HG03439 (cell line): ENCODE results near the gene TRPM5.

Source experiments
- ATAC-seq: cut with Tn5 transposase; IDR thresholded peaks from one replicate; pipeline ENCODE4 v1.9.1; 2021; ENCODE audit warnings: mild to moderate bottlenecking, moderate library complexity; ENCODE audit not compliant: unreplicated experiment

Gene TRPM5

DNA sequence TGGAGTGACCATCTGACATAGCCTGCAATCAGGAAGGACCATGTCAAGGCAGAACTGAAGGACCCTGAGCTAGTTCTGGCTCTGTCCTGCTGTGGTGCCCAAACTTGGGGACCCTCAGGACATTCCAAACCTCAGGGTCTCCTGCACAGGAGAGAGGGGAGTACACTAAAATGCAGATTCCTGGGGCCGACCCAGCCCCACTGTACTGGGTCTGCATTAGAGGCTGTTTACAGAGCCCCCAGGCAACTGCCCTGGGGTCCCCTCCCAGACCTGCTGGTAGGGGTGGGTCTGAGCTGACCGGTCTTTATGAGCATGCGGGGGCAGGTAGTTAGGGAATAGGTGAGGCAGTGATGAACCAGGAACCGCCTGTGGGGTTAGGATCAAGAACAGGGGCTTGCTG, 6.8 kb downstream of the TRPM5 start:
- no peak for ATAC-seq

DNA sequence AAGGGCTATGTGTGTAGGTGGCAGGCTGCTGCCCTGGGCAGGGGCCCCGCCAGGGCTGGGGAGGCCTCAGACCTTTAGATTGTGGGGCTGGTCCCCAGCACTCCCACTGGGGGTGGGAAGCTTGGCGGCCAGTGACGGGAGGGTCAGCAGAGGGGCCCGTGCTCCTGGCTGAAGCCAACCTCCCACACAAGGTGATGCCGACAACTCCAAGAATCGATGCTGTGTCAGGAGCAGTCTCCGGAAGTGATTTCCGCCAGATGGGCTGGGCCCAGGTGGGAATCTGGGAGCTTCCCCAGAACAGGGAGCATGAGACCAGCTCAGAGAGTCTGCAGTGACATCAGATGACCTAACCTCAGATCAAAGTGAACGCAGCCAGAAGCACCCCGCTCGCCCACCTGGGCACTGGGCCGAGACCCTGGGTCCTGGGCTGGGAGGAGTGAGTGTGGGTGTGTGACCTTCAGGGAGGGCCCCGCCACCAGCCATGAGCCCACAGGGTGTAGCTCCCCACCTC, 7.7 kb downstream of the TRPM5 start:
- ATAC-seq, result no peak

DNA sequence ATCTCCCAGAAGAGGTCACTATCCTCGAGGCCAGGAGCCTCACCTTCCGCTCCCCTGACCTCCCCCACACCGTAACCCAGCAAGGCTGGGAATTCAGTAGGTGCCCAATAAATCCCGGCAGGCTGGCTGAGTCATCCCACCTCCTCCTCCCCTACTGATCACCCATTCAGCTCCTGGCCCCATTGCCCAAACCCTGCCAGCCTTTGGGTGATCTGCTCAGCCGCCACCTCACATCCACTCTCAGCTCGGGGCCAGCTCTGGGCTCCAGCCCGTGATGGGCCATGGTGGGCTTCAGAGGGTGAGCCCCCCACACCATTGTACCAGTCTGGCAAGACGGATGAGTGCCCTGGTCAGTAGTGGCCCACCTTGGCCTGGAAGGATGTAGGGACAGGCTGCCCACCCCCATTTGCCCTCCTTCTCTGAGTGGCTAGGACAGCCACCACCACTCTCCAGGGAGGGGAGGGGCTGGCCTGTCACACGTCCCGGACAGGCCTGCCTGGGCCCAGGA, 8.2 kb downstream of the TRPM5 start:
- ATAC-seq, result no peak

DNA sequence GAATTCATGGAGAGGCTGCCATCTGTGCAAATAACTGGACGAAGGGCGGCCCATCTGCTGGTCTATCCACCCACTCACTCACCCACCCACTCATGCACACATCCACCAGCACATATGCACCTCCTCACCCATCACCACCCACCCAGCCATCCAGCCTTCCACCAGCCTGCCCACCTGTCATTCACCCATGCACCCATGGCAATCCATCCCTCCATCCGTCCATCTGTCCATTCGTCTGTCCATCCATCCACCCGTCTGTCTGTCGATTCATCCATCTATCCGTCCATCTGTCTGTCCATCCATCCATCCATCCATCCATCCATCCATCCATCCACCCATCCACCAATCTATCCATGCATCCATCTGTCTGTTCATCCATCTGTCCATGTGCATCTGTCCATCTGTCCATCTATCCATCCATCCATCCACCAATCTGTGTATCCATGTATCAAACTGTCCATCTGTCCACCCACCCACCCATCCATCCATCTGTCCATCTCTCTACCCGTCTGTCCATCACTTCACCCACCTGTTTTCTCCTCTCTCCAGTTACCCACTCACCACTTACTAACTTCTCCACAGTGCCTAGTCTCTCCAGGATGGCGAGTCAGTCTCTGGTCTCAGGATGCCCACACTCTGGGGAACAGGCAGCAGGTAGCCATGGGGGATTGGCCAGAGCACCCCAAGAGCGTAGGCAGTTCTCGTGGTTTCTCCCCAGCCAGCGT, 8.9 kb downstream of the TRPM5 start:
- no peak for ATAC-seq

DNA sequence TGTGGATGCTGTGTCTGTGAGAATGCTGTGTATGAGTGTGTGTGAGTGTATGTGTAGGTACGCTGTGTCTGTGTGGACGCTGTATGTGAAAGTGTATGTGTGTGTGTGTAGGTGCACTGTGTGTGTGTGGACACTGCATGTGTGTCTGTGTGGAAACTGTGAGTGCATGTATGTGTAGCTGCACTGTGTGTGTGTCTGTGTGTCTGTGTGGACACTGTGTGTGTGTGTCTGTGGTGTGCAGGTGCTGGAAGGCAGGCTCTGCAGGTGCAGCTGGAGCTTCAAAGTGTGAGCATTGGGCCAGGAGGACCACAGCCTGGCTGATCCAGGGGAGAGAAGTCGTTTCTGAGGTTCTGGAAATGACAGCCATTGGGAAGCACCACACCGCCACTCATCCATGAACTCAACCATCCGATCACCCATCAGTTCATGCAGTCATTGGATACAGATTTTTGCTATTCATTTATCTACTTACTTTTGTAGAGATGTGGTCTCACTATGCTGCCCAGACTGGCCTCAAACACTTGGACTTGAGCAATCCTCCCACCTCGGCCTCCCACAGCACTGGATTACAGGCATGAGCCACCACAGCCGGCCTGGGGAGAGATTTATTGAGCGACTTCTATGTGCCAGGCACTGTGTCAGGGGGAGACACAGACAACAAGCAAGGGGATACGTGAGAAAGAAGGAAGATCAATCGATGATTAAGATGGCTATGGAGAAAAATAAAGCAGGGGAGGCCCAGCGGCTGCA, 9.6 kb downstream of the TRPM5 start:
- no peak for ATAC-seq

DNA sequence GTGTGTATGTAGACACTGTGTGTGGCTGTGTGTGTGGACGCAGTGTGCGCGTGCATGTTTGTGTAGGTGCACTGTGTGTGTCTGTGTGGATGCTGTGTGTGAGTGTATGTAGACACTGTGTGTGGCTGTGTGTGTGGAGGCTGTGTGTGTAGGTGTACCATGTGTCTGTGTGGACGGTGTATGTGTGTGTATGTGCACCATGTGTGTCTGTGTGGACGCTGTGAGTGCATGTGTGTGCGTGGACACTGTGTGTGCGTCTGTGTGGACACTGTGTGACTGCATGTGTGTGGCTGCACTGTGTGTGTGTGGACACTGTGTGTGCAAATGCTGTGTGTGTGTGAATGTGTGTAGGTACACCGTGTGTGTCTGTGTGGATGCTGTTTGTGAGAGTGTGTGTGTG, 10.3 kb downstream of the TRPM5 start:
- ATAC-seq, result no peak

DNA sequence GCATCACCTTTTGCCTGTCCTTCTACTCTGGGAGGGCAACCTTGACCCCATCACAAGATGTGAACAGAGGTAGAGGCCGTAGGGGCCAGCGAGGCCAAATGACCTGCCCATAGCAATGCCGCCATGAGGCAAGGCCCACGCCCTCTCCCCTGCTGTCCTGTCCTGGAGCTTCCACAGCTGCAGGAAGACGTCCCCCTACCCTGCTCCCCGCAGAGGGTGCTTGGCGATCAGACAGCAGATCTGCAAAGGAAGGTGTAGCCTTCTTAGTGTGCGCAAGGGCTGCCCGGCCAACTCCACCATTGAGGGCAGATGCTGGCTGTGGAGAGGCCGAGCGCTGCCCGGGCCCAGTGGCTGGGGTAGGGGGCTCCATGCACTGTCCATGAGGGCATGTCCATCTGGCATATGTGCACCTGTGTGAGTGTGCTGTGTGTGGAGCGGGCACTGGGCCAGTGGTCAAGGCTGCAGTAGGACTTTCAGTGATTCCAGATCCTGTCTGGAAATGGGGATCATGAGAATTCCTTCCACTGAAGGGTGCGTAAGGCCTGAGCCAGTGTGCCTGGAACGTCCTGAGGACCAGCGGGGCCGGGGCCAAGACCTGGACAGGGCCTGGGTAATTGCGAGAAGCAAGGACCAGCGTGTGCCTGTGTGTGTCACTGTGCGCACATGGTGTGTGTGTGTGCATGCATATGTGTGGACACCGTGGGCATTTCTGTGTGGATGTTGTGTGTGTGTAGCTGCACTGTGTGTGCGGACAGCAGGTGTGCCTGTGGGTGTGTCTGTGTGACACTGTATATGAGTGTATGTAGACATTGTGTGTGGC, 11.0 kb downstream of the TRPM5 start:
- no peak for ATAC-seq

DNA sequence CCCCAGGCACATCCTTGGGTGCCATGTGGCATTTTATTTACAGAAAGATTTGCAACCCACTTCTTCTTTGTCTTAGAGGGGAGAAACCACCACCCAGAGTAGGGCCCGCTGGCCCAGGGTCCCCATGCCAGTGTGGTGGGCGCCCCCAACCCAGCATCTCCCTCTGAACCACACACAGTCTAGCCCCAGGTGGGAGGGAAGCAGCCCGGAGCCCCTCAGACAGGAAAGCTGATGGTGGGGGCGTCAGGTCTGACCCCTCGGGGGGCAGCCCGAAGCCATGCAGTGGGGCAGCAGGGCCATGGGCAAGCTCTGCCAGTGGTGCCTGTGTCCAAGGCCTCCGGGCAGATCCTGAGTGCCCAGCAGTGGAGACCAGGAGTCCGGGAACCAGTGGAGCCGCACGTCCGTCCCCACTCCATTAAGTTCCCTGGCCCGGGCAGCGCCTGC, 11.7 kb downstream of the TRPM5 start:
- ATAC-seq, result no peak

DNA sequence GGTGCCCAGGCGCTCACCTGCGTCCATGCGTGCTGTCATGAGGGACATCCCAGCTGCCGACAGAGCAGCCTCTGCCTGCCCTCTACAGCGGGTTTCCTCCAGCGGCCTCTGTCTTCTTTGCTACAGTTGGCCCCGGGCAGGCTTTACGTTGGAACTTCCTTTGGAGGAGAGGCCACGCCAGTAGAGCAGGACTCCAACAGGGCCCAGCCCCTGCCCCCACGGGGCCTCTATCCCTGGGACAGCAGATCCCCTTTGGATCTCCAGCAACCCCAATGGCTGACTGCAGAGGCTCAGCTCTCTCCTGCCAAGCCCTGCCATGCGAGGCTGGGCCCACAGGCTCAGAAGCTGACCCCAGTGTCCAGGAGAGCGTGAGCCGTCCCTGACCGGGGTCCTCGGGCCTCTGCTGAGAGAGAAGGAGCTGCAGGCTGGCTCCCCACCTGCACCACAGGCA, 12.1 kb downstream of the TRPM5 start:
- no peak for ATAC-seq

DNA sequence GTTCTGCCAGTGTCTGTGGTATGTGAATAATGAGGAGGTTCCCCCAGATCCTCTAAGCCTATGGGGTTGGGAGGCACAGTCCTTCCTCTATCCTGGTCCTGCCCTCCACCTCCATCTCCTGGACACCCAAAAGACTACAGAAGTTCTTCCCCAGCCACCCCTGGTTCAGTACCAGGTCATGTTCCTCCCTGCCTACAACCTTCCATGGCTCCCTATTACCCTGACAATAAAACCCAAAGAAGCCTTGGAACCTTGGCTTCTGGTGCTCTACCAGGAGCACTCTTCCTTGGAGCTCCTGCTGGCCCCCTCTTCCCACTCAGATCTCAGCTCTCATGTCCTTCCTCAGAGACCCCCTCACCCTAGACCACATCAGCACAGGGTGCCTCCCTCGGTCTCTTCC, 12.9 kb downstream of the TRPM5 start:
- ATAC-seq, result no peak

DNA sequence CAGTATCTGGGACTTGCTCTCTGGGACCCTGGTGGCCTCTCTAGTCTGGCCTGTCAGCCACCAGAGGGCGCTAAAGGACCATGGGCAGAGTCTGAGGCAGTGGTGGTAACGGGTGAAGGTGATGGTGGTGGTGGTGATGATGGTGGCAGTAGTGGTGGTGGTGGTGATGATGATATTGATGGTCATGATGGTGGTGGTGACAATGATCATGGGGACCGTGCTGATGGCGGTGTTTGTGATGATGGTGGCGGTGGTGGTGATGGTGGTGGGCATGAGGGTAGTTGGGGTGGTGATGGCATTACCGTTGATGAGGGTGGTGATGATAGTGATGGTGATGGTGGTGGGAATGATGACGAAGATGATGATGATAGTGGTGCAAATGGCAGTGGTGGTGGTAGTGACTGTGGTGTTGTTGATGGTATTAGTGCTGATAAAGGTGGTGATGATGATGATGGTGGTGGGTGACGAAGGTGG, 16.0 kb downstream of the TRPM5 start:
- ATAC-seq, result no peak

DNA sequence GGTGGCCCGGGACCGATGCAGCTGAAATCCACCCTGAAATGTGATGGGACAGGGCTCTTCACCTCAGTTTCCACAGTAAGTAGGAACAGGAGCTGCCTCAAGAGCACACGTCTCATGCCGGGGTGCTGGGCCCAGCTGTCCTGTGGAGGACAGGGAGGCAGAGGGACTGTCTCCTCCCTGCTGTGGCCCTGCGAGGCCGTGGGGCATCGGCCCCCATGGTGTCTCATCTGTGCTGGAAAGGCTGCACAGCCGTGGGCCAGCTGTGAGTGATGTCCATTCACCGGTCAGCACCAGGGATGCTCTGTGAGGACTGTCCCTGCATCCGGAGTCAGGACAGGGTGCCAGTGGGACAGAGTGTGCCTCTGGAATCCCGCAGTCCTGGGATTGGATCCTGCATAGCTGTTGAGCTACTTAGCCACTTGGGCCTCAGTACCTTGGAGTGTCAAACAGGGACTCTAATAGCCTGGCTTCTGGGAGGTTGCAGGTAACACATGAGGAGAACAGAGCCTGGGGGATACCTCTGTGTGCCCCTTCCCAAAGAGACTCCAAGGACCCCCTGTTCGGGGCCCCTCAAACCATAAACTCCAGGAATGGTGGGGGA, 16.5 kb downstream of the TRPM5 start:
- ATAC-seq, result no peak

DNA sequence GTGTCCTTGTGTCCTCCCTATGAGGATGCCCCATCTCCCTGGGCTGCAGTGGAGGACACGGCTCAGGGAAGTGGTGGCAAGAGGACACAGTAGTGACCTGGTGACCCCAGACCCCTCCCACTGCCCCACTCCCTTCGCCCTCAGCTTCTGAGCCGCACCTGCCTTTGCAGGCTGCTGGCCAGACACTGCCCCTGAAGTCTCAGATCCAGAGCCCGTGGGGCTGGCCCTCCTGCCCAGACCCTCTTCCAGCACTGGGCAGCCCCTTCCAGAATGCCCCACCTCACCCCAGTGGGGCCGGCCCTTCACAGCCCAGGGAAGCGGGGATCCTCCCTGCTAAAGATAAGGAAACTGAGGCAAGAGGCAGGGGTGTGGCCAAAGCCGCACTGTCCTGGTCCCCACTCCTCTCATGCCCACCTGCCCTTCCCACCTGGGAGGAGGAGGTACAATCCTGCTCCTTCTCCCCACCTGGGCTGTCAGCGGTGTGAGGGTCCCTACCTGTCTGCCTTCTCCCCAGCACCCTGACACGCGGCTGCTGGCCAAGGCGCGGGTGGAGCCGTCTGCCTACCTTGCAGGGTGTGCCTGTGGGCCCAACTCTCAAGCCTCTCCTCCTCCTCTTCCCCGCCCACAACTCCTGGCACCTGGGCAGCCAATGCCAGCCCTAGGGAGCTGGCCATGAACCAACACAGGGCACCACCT, 17.3 kb downstream of the TRPM5 start:
- no peak for ATAC-seq

DNA sequence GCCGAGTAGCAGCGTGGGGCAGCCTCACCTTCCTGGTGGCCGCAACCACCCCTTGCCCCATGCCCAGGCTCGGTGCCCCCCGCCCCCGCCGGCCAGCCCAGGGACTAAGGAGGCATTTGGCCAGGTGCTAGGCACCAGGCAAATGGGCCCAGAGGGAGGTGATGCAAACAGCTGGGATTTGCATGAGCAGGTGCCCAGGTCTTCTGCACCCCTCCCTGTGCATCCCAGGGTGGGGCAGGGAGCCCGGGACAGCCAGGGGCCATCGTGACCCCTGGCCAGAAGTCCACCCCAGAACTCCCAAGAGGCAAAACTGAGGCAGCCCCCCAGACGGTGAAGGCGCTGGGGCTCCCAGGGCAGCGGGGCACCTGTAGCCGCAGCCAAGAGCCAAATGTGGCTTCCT, 18.1 kb downstream of the TRPM5 start:
- ATAC-seq, result no peak

DNA sequence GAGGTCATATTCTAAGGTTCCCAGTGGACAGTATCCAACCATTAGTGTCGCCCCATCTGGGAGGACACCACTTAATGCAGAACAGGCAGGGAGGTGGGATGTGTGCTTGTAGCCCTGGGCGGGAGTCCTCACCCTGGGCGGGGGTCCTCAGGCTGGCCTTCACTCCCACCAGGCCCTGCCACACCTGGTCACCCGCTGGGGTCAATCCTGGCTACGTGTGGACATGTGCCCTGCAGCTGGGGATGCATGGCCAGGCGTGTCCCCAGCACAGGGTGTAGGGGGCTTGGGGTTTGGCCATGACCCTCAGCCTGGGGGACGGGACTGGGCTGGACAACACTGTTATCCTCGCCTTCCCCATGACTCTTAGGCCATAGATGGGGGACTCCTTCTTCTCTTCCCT, 18.8 kb downstream of the TRPM5 start:
- ATAC-seq, result no peak

DNA sequence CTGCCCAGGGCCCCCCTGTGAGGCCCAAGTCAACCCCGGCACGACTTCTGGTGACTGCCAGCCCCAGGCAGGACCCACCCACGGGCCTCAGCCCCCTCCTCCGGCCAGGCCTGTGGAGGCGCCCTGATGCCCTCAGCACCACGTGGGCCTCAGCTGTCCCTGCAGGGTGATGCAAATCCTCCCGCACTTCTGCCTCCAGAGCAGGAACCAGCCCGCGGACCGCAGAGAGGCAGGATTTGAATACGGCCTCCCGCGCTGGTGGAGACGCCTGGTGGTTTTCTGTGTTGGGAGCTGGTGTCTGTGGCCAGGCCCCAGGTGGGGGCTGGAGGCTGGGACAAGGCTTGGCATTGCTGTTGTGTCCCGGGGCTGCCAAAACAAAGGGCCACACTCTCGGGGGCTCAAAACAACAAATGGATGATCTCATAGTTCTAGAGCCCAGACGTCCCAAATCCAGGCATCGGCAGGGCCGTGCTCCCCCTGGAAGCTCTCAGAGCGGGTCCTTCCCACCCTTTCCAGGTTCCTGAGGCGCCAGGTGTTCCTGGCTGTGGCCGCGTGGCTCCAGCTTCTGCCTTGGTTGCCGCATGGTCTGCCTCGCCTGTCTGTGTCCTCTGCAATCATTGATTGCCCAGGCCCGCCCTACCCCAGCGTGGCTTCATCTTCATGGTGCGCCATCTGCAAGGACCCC, 19.4 kb downstream of the TRPM5 start:
- ATAC-seq, result no peak

DNA sequence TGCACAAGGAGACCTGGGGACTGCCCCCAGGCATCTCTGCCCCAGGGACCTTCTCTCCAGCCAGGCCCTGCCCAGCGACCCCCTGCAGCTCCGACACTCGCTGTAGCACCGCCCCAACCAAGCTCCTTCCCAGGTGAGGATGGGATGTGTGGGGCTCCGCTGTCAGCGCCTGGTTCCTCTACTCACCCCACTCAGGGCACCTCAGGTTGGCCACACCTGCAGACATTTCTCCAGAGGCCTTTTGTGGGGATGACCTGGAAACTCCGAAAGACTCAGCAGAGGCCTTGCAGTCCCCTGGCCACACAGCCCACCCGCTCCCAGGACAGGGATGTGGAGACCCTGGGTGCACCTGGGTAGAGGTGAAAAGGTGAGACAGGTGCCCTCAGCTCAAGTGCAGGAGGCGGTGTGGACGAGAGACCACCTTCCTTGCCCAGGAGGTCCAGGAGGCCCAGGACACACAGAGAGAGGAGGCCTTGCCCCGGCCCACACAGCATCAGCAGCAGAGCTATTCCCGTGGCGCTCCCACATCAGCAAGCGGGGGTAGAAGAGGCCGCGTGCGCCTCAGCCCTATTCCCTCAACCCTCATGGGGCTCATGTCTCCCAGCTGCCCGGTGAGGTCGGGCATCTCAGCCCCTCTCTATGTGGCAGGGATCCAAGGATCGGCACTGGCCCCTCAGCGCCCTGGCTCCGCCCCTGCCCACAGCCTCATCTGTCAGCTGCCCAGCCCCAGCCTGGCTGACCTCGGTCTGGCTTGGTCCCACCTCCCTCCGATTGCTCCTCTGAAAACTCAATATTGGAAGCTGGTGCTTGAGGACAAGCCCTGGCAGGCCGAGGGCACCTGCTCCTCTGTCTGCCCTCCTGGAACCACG, 20.9 kb downstream of the TRPM5 start:
- ATAC-seq, result no peak

DNA sequence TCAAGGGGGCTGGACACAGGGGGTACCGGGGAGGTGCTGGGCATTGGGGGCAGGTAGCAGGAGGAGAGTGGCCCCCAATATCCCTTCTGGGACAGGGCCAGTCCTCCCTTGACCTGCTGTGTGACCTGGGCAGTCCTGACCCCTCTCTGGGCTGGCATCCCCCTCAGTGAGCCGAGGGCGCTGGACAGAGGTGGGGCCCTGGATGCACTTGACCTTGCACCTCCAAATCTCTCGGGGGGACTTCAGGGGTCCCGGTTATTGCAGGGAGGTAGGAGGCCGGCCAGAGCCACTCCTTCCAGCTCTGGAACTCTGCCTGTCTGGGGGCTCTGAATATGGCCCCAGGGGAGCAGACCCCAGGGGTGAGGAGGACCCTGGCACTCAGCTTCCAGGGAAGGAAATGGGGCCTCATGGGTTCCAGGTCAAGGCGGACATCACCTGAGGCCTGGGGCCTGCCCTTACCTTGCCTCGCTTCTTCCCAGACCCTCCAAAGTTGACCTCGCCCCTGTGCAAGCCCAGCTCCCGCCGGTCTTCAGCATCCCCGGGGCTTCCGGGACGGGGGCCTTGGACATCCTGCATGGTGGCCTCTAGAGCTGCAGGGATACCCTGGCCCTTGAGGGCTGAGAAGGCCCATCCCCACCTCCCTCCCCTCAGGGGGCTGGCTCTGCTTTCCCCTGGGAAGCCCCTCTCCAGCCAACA, 21.7 kb downstream of the TRPM5 start:
- ATAC-seq, result no peak
